ENCODE data around the gene CRACDL.

DNA sequence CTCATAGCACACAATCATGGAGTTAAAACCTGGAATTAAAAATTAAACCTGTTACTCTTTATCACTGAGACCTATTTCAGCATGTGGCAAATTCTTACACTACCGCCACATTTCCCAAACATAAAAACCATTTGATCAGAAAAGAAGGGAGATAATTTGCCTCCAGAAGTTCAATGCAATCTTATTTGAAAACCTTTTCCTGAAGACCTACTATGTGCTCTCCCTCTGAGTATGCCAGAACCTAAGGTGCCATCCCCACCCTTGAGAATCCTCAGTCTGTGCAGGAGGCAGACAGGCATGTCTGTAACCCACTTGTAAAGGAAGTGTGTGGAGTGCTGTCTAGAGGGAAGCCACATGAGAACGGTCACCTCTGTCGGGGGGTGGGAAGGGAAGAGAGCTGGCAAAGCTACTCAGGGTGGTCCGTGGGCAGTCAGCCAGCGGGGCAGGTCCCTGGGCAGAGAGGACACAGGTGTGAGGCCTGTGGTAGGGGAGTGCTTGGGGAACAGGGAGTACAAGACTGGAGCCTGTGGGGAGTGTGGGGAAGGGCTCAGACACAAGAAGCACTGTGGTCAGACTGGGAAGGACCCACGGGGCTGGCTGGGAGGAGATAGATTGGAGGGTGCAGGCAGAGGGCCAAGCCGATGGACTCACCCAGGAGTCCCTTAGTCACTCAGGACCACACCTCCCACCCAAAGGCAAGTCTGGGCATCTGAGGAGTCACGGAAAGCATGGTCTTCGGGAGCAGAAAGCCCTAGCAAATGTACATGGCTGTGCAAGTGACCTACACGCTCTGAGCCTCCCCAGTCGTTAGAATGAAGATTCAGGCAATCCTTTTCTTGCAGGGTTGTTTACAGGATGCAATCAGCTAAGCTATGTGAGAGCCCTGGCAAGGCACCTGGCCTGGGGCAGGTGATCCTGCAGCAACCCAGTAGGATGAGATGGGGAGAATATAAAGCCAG is 22.8 kb downstream of the CRACDL start:
- TF ChIP-seq L3MBTL2 (conservative IDR thresholded peaks at IDR 0.05) (no peak), HDGF (IDR thresholded peaks at IDR 0.05; ENCODE audit: borderline replicate concordance) (no peak)

All from HEK293T (cell line).